Fibroblast of peridontal ligament (primary cell): ENCODE measurements around the gene NIPAL4.
"Not testable (repeated sequence)": the region's sequence is repeated elsewhere in the genome, so short reads cannot be mapped to it uniquely, and the experiment has no call there.

Source experiments
- DNase-seq: peaks from one replicate; pipeline ENCODE4 v3.0.0-alpha.2; 2010; ENCODE audit errors: extremely low read depth

NIPAL4 gene

DNA sequence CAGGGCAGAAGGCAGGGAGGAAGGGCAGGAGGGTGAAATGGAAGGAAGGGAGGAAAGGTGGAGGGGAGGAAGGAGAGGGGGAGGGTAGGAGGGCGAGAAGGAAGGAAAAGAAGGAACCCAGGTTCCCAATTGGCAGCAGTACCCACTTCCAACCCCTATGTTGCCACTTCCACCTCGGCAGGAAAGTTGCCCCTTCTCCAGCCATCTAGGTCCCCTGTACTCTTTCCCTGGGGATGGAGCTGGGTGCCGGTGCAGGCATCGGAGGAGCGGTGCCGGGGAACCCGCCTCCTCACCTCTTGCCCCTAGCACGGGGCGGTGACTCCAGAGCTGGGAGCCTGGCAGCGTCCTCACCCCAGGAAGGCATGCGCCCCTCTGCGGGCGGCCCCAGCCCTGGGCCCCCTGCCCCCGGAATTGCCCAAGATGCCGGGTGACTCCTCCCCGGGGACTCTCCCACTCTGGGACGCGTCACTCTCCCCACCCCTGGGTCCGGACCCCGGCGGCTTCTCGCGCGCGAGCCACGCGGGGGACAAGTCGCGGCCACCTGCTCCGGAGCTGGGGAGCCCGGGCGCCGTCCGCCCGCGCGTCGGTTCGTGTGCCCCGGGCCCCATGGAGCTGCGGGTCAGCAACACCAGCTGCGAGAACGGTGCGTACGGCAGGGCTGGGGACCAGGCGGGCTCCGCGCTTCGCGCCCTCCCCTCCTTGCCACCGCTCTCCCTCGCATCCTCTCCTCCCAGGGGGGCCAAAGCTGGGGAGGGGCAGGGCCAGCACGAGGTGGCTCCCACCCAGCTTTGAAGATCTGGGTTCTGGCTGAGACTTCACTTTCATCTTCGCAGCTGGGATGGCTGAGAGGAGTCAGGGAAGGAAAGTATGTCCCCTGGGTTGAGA, at the start of gene NIPAL4:
Gene NIPAL4 (plus strand): TSS at position 499 of the 885 bp plus-strand sequence. CDS start 108 bp downstream, at position 607.
- no peak for DNase-seq

GRCh38 chr5:157415838-157416237, 44.2 kb upstream of the NIPAL4 start:
- no peak for DNase-seq

DNA sequence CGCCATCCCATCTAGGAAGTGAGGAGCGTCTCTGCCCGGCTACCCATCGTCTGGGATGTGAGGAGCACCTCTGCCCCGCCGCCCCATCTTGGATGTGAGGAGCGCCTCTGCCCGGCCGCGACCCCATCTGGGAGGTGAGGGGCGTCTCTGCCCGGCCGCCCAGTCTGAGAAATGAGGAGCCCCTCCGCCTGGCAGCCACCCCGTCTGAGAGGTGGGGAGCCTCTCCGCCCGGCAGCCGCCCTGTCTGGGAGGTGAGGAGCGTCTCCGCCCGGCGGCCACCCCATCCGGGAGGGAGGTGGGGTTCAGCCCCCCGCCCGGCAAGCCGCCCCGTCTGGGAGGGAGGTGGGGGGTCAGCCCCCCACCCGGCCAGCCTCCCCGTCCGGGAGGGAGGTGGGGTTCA, 40.5 kb upstream of the NIPAL4 start:
- not testable (repeated sequence) for DNase-seq

DNA sequence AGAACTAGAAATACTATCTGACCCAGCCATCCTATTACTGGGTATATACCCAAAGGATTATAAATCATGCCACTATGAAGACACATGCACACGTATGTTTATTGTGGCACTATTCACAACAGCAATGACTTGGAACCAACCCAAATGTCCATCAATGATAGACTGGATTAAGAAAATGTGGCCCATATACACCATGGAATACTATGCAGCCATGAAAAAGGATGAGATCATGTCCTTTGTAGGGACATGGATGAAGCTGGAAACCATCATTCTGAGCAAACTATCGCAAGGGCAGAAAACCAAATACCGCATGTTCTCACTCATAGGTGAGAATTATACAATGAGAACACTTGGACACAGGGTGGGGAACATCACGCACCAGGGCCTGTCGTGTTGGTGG, 30.1 kb upstream of the NIPAL4 start:
- DNase-seq: not testable (repeated sequence)

- DNase-seq: peak; percentile 81
These were observed 28.3 kb upstream of the NIPAL4 start for GRCh38 chr5:157431544-157432200.

DNA sequence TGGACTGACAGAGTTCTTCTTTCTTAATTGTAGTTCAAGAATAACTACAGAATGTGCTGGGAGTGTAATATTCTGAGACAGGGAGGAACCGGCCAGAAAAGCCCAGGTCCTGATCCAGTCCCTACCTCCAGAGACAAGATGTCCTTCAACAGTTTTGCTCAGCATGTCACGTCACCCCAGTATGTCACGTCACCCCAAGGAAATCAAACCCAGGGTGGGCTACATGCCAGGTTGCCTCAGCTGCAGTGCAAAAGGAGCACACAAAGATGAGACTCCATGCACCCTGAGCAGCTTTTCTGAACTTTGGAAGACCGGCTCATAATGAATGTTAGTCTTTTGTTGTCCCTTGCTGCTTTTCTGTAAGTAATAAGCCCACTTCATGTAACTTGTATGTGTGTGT, 25.9 kb upstream of the NIPAL4 start:
- DNase-seq: no peak

DNA sequence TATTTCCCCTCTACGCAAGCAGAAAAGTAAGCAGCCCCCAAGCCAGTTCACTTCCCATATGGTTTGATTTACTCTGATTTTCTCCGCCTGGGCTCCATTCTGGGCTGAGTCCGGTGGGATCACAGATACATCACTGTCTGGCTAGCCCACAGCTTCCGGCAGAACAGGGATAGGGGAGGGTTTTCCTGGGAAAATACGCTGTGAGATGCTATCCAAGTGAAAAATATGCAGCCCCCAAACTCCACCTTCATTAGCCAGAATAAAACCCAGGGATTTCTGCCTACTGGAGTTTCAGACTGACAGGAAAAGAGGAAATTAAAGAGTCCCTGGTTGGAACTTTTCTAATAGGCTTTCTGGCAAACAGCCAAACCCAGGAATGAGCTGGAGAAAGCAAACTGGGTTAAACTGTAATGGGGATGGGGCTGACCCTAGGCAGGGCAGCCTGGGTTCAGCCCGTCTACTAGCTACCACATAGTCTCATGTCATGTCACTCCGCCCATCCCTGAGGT, 16.9 kb upstream of the NIPAL4 start:
- peak; percentile 17 for DNase-seq

- DNase-seq: no peak
These were observed 15.8 kb upstream of the NIPAL4 start for GRCh38 chr5:157444224-157444623.

GRCh38 chr5:157445745-157446411, 14.1 kb upstream of the NIPAL4 start:
- no peak for DNase-seq

DNA sequence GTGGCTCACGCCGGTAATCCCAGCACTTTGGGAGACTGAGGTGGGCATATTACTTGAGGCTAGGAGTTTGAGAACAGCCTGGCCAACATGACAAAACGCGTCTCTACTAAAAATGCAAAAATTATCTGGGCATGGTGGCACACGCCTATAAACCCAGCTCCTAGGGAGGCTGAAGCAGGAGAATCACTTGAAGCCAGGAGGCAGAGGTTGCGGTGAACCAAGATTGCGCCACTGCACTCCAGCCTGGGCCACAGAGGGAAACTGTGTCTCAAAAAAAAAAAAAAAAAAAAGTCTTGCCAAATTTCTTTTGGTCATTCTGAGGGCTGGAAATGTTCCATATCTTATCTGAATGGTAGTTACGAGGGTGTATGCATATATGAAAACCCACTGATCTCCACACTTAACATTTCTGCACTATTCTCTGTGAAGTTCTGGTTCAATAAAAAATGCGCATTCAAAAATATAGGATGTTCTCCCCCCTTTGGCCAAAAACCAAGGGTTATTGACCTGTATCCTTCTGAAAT, 13.5 kb upstream of the NIPAL4 start:
- DNase-seq: no peak

GRCh38 chr5:157447201-157447637, 12.8 kb upstream of the NIPAL4 start:
- no peak for DNase-seq

DNA sequence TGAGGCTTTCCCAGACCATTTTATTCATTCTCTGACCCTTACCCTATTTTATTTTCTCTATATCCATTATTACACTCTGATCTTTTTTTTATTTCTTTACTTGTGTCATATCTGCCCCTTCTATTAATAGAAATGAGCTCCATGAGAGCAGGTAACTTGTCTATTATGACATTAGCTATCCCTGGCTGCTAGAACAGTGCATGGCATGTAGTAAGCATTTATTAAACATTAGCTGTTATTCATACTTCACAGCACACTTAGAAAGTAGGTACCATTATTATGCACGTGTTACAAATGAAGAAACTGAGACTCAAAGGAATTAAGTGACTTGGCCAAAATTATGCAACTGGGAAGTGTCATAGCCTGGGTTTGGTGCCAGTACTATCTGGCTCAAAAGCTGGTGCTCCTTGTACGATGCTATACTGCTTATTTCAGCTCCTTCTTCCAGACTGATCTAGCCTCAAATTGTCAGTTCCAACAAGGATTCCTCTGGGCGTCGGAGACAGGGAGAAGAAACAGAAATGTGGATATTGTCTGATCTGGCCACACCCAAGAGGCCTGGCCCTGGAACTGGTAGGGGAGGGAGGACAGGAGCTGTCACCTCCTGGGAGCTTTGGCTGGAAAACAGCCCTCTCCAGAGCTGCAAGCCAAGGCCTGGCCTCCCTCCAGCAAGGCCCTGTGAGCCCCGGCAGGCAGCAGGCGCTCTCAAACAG, 10.8 kb upstream of the NIPAL4 start:
- no peak for DNase-seq

DNA sequence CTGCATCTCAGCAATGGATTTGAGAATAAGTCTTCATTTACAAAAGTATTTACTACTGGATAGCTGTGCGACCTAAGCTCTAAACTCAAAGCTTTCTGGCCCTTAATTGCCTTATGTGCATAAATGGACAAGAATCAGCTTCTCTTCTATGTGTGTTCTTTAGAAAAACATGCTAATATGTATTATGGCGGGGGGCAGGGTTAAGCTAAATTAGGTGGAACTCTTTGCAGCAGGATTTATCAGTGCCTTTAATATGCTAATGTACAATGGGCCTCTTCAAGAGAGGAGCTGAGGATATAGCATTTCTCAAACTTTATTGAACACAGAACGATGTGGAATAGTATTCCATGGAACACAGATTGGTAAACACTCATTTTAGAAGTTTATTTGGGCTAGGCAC, 10.0 kb upstream of the NIPAL4 start:
- no peak for DNase-seq

DNA sequence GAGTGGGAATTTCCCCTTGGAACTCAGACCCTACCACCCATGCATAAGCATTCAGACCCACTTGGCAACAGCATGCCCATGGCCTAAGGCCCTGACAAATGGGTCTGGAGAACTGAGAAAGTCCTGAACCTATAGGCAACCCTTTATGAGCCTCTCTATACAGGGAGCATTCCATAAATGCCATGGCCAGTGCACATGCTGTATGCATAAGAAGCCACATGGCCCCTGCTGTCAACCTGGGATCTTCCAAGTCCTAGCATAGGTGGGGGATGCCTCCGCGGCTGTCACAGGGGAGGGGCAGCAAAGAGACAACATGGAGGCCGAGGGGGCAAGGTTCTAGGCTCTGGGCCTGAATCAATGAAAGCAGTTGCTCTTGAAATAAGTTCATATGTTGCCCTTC, 8.2 kb upstream of the NIPAL4 start:
- no peak for DNase-seq

DNA sequence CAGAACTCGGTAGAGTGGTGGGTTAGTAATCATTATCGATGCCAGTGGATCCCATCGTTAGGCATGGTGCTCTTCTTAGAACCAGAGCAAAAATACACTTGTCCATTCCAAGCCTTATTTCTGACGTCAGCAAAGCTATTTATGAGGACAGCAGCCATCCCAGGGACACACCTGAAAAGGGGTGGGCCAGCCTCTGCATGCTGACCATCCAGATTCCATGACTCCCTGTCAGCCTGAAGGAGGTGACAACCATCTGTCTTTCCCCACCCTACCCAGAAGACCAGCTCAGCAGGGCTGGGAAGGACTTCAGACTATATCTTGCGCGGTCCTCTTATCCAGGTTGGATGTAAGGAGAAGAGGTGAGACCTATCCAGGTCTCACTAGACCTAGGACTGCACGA, 5.7 kb upstream of the NIPAL4 start:
- no peak for DNase-seq

GRCh38 chr5:157455057-157455456, 5.0 kb upstream of the NIPAL4 start:
- DNase-seq: no peak

DNA sequence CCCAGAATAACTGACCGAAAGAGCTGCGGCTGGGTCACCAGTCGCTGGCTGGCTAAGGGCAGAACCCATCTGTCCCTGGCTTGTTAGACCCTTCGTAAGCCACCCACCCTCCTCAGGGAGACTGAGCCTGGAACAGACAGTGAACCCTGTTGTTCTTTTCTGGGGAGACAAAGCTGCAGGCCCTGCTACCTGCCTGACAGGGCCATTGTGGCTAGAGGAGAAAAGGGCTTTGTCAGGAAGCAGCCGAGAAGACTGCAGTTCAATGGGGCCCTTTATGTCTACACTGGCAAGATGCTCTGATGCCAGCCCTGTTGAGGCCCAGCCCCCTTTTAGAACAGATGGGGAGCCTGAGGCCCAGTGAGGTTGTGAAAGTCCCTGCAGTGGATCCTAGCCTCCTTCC, 3.7 kb upstream of the NIPAL4 start:
- no peak for DNase-seq

DNA sequence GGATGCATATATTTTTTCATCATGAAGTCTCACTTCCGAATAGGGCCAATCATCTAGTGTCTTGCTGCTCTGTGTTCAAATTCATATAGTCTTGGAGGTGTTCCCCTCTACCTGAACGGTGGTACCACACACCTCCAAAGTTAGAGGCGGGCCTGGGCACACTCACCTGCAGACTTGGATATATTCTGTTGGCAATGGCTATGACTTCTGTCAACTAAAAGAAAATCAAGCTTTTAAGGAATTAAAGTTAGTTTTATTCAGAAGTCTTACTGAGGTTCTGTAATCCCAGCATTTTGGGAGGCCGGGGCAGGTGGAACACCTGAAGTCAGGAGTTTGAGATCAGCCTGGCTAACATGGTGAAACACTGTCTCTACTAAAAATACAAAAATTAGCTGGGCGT, 2.6 kb upstream of the NIPAL4 start:
- no peak for DNase-seq

DNA sequence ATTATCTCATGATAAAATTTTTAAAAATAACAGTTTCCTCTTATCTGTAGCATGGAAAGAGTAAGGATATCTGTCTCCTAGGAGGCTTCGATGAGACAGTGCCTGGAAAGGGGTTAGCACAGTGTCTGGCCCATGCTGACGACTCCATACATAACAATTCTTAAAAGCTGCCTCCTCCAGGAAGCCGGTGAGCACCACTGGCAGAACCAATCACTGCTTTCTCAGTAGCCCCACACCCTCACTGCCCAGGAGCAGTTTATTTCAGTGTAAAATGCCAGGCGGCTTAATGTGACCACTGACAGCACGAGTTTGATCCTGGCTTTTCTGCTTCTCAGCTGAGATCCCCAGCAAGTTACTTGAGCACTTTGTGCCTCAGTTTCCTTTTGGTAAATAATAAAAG, 1.2 kb upstream of the NIPAL4 start:
- DNase-seq: no peak

DNA sequence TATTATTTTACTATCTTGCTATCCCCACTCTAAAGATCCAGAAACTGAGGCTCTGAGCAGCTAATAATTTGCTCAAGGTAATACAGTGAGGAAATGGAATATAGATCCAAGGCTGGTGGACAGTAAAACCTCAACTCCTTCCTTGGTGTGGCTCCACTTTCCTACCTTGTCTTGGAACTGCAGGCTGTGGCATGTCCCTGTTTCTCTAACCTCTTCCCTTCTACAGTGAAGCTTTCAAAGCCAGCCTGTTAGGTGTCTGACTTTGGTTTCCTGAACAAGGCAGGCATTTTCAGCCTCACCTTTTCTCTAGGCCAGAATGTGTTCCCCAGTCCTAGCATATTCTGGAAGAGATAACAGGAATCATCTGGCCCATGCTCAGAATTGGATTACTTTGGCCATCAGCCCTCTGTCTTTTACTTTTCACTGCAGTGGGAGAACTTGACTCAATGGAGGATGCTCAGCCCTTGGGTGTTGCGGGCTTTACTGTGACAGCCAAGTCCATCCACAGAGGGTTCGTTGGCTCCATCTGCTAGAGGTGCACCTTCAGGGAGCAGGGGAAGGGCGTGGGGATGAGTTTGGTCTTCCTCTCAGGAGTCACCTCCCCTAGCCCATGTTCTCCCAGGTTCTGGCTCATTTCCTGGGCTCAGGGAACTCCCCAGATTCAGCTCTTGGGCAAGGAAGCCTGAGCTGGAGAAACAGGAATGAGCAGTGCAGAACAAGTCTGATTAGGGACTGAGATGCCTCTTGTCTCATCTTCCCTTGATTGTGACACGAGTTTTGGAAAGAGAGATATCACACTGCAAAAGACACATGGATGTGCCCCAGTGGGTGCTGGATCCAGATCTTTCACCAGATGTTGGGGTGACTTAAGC, 1.1 kb downstream of the NIPAL4 start:
- DNase-seq: no peak

- no peak for DNase-seq
These were observed 3.1 kb downstream of the NIPAL4 start for GRCh38 chr5:157463081-157463480.
